PC-9 (cell line): ENCODE measurements around the gene ANKS1B.

Experiments
- CTCF ChIP-seq: fragments of 200-600 bp; sonication (generic); conservative IDR thresholded peaks from 2 replicates; pipeline ENCODE4 v1.6.1; 2017; ENCODE audit warnings: mixed run types, antibody characterized with exemption, mild to moderate bottlenecking, moderate library complexity
- EZH2 ChIP-seq: fragments of 200-600 bp; sonication (generic); IDR thresholded peaks from 2 replicates; pipeline ENCODE4 v1.8.0; 2017; ENCODE audit warnings: antibody characterized with exemption, low read depth

GRCh38 chr12:99386907-99387306 is 597.8 kb downstream of the ANKS1B start:
- TF ChIP-seq CTCF, result peak; percentile 70
- TF ChIP-seq EZH2, result no peak
